GM12878 (cell line): Measurements from ENCODE around the gene ZNF804A. TPM values are rescaled to one million over a fixed set of nuclear protein-coding genes. Genes with fewer than 3 reads are reported as not detected.

Experiments used
- ATAC-seq: fragments of 200-7000 bp; cut with Tn5 transposase; 3 replicates; pipeline ENCODE4 v1.9.1; 2020; ENCODE audit warnings: mild to moderate bottlenecking, moderate library complexity
- BruUV-seq: library from RNA; stranded (reverse); fragments of 400-500 nt; replicated peaks from 2 replicates; lab custom pipeline; 2021; lab: Mats Ljungman, UMichigan
- CTCF ChIA-PET: fragments of 300-600 bp; sonication (Branson Sonifier 250); formaldehyde crosslinking; extraction: SDS; loops from one replicate; lab custom pipeline; 2021; ENCODE audit warnings: inconsistent platforms; lab: Yijun Ruan, JAX
- POLR2A ChIA-PET: fragments of 350-600 bp; formaldehyde crosslinking; extraction: SDS; loops from one replicate; lab custom pipeline; 2021; ENCODE audit warnings: inconsistent platforms; lab: Charles Lee
- RAD21 ChIA-PET: fragments of 300-600 bp; sonication (Branson Sonifier 250); formaldehyde crosslinking; loops from one replicate; lab custom pipeline; 2023; ENCODE audit warnings: antibody characterized with exemption; ENCODE audit not compliant: unreplicated experiment; lab: Charles Lee
- SMC1A ChIA-PET: fragments of 300-600 bp; sonication (Branson Sonifier 250); formaldehyde crosslinking; loops from one replicate; lab custom pipeline; 2023; ENCODE audit not compliant: unreplicated experiment, uncharacterized antibody; lab: Charles Lee
- DNase-seq: peaks from one replicate; pipeline ENCODE4 v3.0.0-alpha.2; 2011; ENCODE audit warnings: low read depth, low spot score
- FAIRE-seq: peaks from 3 replicates; lab custom pipeline; 2011; peaks lifted over from hg19 to GRCh38; lab: Jason Lieb, UNC
- H2AFZ ChIP-seq: 2 replicates; pipeline ENCODE4 v1.6.0; 2011; ENCODE audit warnings: low read depth, low read length, control low read depth; ENCODE audit not compliant: control insufficient read depth
- H3K27ac ChIP-seq: 2 replicates; pipeline ENCODE4 v1.5.1; 2011; ENCODE audit warnings: control low read depth; ENCODE audit not compliant: control insufficient read depth, insufficient read depth
- H3K27me3 ChIP-seq, 2 experiments: replicated peaks in 1 of 2; 2 replicates each; pipeline versions ENCODE4 v1.6.0 to v1.6.1; 2011; ENCODE audit warnings: low read length in 1 of 2; ENCODE audit not compliant: control insufficient read depth in 2 of 2, insufficient read depth in 2 of 2
- H3K36me3 ChIP-seq, 2 experiments: 2 replicates each; pipeline ENCODE4 v1.5.1; 2011; ENCODE audit warnings: low read length in 1 of 2; ENCODE audit not compliant: control insufficient read depth in 2 of 2, insufficient read depth in 2 of 2
- H3K4me1 ChIP-seq: 2 replicates; pipeline ENCODE4 v1.6.1; 2011; ENCODE audit warnings: mild to moderate bottlenecking, low read length, moderate library complexity, mixed read lengths; ENCODE audit not compliant: control insufficient read depth, insufficient read depth
- H3K4me2 ChIP-seq: 2 replicates; pipeline ENCODE4 v1.6.0; 2011; ENCODE audit warnings: control low read depth; ENCODE audit not compliant: control insufficient read depth, insufficient read depth
- H3K4me3 ChIP-seq: fragments of 200-600 bp; sonication (generic); 2 replicates; pipeline ENCODE4 v1.5.1; 2016
- H3K79me2 ChIP-seq: 2 replicates; pipeline ENCODE4 v1.6.0; 2011; ENCODE audit warnings: low read length; ENCODE audit not compliant: control insufficient read depth, insufficient read depth
- H3K9ac ChIP-seq: 2 replicates; pipeline ENCODE4 v1.8.0; 2011; ENCODE audit warnings: low read length, control low read depth, mixed read lengths; ENCODE audit not compliant: control insufficient read depth, insufficient read depth
- H3K9me3 ChIP-seq: replicated peaks from 3 replicates; pipeline ENCODE4 v1.5.1; 2011; ENCODE audit warnings: mild to moderate bottlenecking, low read length; ENCODE audit not compliant: control insufficient read depth, insufficient read depth
- H4K20me1 ChIP-seq: 2 replicates; pipeline ENCODE4 v1.6.0; 2011; ENCODE audit not compliant: control insufficient read depth, insufficient read depth
- BRCA1 ChIP-seq: IDR thresholded peaks from 2 replicates; pipeline ENCODE4 v1.6.1; 2011; ENCODE audit warnings: low read depth, low read length, improper control_type of control experiment
- CHD2 ChIP-seq: IDR thresholded peaks from 2 replicates; pipeline ENCODE4 v1.6.1; 2011; ENCODE audit warnings: low read depth, low read length, improper control_type of control experiment, borderline replicate concordance
- KAT2A ChIP-seq: conservative IDR thresholded peaks from 2 replicates; pipeline ENCODE4 v1.6.1; 2011; ENCODE audit warnings: low read depth, low read length; ENCODE audit not compliant: control insufficient read depth
- LARP7 ChIP-seq: fragments of 450-650 bp; IDR thresholded peaks from 2 replicates; pipeline ENCODE4 v1.6.1; 2017; ENCODE audit warnings: mild to moderate bottlenecking
- MYC ChIP-seq: IDR thresholded peaks from 2 replicates; pipeline ENCODE4 v1.6.1; 2011; ENCODE audit warnings: mild to moderate bottlenecking, low read length, moderate library complexity, inconsistent platforms; ENCODE audit not compliant: insufficient read depth, insufficient replicate concordance, insufficient read length, severe bottlenecking
- NFYB ChIP-seq: IDR thresholded peaks from 2 replicates; pipeline ENCODE4 v1.6.1; 2011; ENCODE audit warnings: low read depth, mild to moderate bottlenecking, low read length, improper control_type of control experiment, moderate library complexity; ENCODE audit not compliant: insufficient read depth
- PBX3 ChIP-seq: IDR thresholded peaks from 2 replicates; pipeline ENCODE4 v1.6.1; 2011; ENCODE audit warnings: mild to moderate bottlenecking, low read depth, low read length, moderate library complexity; ENCODE audit not compliant: insufficient replicate concordance
- RB1 ChIP-seq: fragments of 450-650 bp; formaldehyde crosslinking; IDR thresholded peaks from 2 replicates; pipeline ENCODE4 v1.6.1; 2017; ENCODE audit warnings: mild to moderate bottlenecking, borderline replicate concordance
- TARDBP ChIP-seq: IDR thresholded peaks from 2 replicates; pipeline ENCODE4 v1.6.1; 2016; ENCODE audit warnings: borderline replicate concordance
- USF2 ChIP-seq: IDR thresholded peaks from 2 replicates; pipeline ENCODE4 v1.6.1; 2011; ENCODE audit warnings: low read depth, low read length, improper control_type of control experiment, borderline replicate concordance
- WGBS: methylation state at CpG from one replicate; pipeline ENCODE4 v1.1.6; 2016; ENCODE audit warnings: low lambda C conversion rate; ENCODE audit not compliant: insufficient replicate concordance, insufficient coverage; ENCODE audit errors: missing lambda C conversion rate; 5-methylcytosine and 5-hydroxymethylcytosine counted together
- in situ Hi-C: fragments of 300-500 bp; cut with MboI; formaldehyde crosslinking; loops from 9 replicates; pipeline ENCODE4 v1.14.3; 2018; ENCODE audit warnings: mixed read lengths
- intact Hi-C: fragments of 100-400 bp; cut with micrococcal nuclease; formaldehyde crosslinking; loops from one replicate; pipeline ENCODE4 v1.14.2; 2022; ENCODE audit not compliant: unreplicated experiment
- polyA plus RNA-seq, 11 experiments: library from polyadenylated mRNA; depleted of rRNA in 4 of 11; unstranded in 6 of 11; stranded (reverse) in 5 of 11; fragments of >200 nt; fragmentation: Nextera tagmentation in 4 of 11; fragmentation: Illumina TruSeq in 1 of 11; extraction: Ambion mirVana in 4 of 11; extraction: Trizol in 1 of 11; gene quantifications; 1 replicate in 1 of 11; 2 replicates in 10 of 11; pipeline versions ENCODE4 v1.2.1 to v1.2.3, GENCODE V29; 2011 to 2016; ENCODE audit warnings: inconsistent platforms in 2 of 11, missing spikeins in 2 of 11, low read depth in 1 of 11
- total RNA-seq, 4 experiments: library from RNA; depleted of rRNA in 3 of 4; stranded (reverse); fragments of >200 nt in 3 of 4; fragmentation: Illumina TruSeq in 1 of 4; extraction: Trizol in 1 of 4; gene quantifications; 2 replicates each; pipeline versions ENCODE4 v1.2.1 to v1.2.3, GENCODE V29; 2013 to 2021

Gene ZNF804A
- total and polyA plus RNA-seq, 10 of the 15 experiments (the other 5 are each of a cell fraction or from before 2014, with no cell fraction given): 0.19 to 2.3 (median 1.4) TPM

- Histone ChIP-seq H3K36me3 (no peaks in the 10 kb centered on the region), H3K9ac (no peak overlapping the region), H3K79me2 (no peaks in the 10 kb centered on the region), H3K9me3 (no peaks in the 10 kb centered on the region), H3K4me1 (no peaks in the 10 kb centered on the region), H3K4me2 (no peak overlapping the region), H3K4me3 (no peak overlapping the region), H2AFZ (no peak overlapping the region), H4K20me1 (no peaks in the 10 kb centered on the region), H3K27me3 (no peaks in the 10 kb centered on the region), H3K27ac (no peak overlapping the region)
- ChIA-PET CTCF (interaction anchor here (0.6 to 0.8 kb wide), 2 partner anchors 9 to 29 kb away, joined by 3 read pairs; no protein-coding TSS in a partner anchor), RAD21 (no interaction called here), SMC1A (no interaction called here), POLR2A (no interaction called here)
- 53% methylated on average over 2 of the region's 2 CpGs for WGBS
- intact Hi-C loops (no loop called here), in situ Hi-C loops (no loop called here)
- no peak for DNase-seq
- TF ChIP-seq TARDBP: no peak
- no peak for FAIRE-seq
- ATAC-seq: no peak
- no TSS peak for BruUV-seq
These were observed 56.6 kb downstream of the ZNF804A start for GRCh38 chr2:184654945-184655344.

- H3K79me2 ChIP-seq: no peaks in the 10 kb centered on the region
- no peak for FAIRE-seq
These were observed 78.8 kb downstream of the ZNF804A start for GRCh38 chr2:184677171-184677570.

More at GRCh38 chr2:184677171-184677570, 78.8 kb downstream of the ZNF804A start:
- intact Hi-C loops: no loop called here
- TF ChIP-seq LARP7: no peak
- no peak for TF ChIP-seq CHD2
- no peak for TF ChIP-seq BRCA1
- no peak for TF ChIP-seq NFYB
- TF ChIP-seq PBX3: no peak
- no peak for TF ChIP-seq USF2
- TF ChIP-seq MYC: no peak
- no peak for TF ChIP-seq KAT2A
- TF ChIP-seq RB1: no peak
- WGBS: 0% methylated on average over 2 of the region's 2 CpGs
- Histone ChIP-seq H3K36me3 (no peaks in the 10 kb centered on the region), H4K20me1 (no peaks in the 10 kb centered on the region), H3K4me1 (no peaks in the 10 kb centered on the region), H3K27me3 (no peaks in the 10 kb centered on the region), H2AFZ (no peak overlapping the region), H3K9ac (no peak overlapping the region), H3K4me3 (no peak overlapping the region), H3K4me2 (no peak overlapping the region), H3K9me3 (no peaks in the 10 kb centered on the region), H3K27ac (no peak overlapping the region)
- ChIA-PET POLR2A (no interaction called here), RAD21 (no interaction called here), SMC1A (no interaction called here), CTCF (no interaction called here)
- BruUV-seq: no TSS peak
- ATAC-seq: no peak
- in situ Hi-C loops: no loop called here
- DNase-seq: no peak
